ENCODE data around the gene STK38. TPM values are rescaled to one million over a fixed set of nuclear protein-coding genes. Genes with fewer than 3 reads are reported as not detected.

STK38 gene
- total RNA-seq, 4 donors from 2014 or later, result 20.5 to 51.0 (median 40.6) TPM

- 80 to 86% methylated on average over 4 of the region's 4 CpGs for WGBS, 2 donors (ENCODE audit: low coverage in 1 of 2)
- Histone ChIP-seq H3K4me1 (peaks cover 0 to 40% (median 13%) of the 10 kb centered on the region in 3 donors), H3K9me3 (no peaks in the 10 kb centered on the region), H3K4me3 (no peak overlapping the region), H3K27ac (no peak overlapping the region), H3K27me3 (no peaks in the 10 kb centered on the region), H3K36me3 (peaks cover 0 to 54% of the 10 kb centered on the region in 2 donors)
- ATAC-seq, result no peak
- TF ChIP-seq, protein P1, sequence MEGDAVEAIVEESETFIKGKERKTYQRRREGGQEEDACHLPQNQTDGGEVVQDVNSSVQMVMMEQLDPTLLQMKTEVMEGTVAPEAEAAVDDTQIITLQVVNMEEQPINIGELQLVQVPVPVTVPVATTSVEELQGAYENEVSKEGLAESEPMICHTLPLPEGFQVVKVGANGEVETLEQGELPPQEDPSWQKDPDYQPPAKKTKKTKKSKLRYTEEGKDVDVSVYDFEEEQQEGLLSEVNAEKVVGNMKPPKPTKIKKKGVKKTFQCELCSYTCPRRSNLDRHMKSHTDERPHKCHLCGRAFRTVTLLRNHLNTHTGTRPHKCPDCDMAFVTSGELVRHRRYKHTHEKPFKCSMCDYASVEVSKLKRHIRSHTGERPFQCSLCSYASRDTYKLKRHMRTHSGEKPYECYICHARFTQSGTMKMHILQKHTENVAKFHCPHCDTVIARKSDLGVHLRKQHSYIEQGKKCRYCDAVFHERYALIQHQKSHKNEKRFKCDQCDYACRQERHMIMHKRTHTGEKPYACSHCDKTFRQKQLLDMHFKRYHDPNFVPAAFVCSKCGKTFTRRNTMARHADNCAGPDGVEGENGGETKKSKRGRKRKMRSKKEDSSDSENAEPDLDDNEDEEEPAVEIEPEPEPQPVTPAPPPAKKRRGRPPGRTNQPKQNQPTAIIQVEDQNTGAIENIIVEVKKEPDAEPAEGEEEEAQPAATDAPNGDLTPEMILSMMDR (IDR thresholded peaks at IDR 0.05), result no peak
- no peak for TF ChIP-seq POLR2A (IDR thresholded peaks at IDR 0.05)
Observed at GRCh38 chr6:36539814-36540568, 7.3 kb downstream of the STK38 start.

DNA sequence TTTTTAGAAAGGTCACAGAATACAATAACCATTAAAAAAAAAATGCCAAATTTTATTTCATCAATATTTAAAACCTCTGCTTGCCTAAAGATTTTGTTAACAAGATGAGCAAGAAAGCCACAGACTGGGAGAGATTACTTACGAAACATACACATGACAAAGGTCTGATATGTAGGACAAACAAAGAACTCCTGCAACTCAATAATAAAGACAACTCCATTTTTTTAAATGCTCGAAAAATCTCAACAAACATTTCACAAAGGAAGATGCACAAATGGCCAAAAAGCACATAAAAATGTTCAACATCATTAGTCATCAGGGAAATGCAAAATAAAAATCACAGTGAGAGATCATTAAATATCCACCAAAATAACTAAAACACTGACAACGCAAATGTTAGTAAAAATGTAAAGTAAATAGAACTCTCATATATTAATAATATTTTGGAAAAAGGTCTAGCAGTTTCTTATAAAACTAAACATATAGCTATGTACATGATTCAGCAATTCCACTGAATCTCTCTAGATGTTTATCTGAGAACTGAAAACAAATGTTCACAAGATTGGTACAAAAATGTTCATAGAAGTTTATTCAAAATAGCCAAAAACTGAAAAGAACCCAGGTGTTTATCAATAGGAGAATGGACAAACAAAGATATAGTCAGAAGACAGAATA is 10.3 kb downstream of the STK38 start:
- H3K27ac ChIP-seq, result no peak overlapping the region
- H3K9me3 ChIP-seq, result no peaks in the 10 kb centered on the region
- TF ChIP-seq, protein P1 (IDR thresholded peaks at IDR 0.05), result no peak
- TF ChIP-seq POLR2AphosphoS5 (IDR thresholded peaks at IDR 0.05) (no peak), EP300 (IDR thresholded peaks at IDR 0.05) (no peak), POLR2A (IDR thresholded peaks at IDR 0.05) (no peak)
- peaks cover 0 to 20% (median 0%) of the 10 kb centered on the region in 3 donors for H3K4me1 ChIP-seq
- H3K36me3 ChIP-seq, result peaks cover 0 to 56% of the 10 kb centered on the region in 2 donors
- no peak for ATAC-seq
- H3K4me3 ChIP-seq, result no peak overlapping the region
- WGBS, 2 donors (ENCODE audit: low coverage in 1 of 2), result 78 to 86% methylated on average over 3 of the region's 3 CpGs
- no peaks in the 10 kb centered on the region for H3K27me3 ChIP-seq

GRCh38 chr6:36533321-36533720 is 14.0 kb downstream of the STK38 start:
- no peak overlapping the region for H3K4me3 ChIP-seq
- H3K36me3 ChIP-seq, result peaks cover 0 to 54% of the 10 kb centered on the region in 2 donors
- H3K27ac ChIP-seq, result no peak overlapping the region
- TF ChIP-seq EP300 (IDR thresholded peaks at IDR 0.05) (no peak), POLR2AphosphoS5 (IDR thresholded peaks at IDR 0.05) (no peak), POLR2A (IDR thresholded peaks at IDR 0.05) (no peak)
- TF ChIP-seq, protein P1 (IDR thresholded peaks at IDR 0.05), result no peak
- no peak for ATAC-seq
- H3K9me3 ChIP-seq, result no peaks in the 10 kb centered on the region
- H3K4me1 ChIP-seq, result peaks cover 0 to 16% (median 0%) of the 10 kb centered on the region in 3 donors
- WGBS, 2 donors (ENCODE audit: low coverage in 1 of 2), result 11 to 44% methylated on average over 1 of the region's 1 CpG
- no peaks in the 10 kb centered on the region for H3K27me3 ChIP-seq

DNA sequence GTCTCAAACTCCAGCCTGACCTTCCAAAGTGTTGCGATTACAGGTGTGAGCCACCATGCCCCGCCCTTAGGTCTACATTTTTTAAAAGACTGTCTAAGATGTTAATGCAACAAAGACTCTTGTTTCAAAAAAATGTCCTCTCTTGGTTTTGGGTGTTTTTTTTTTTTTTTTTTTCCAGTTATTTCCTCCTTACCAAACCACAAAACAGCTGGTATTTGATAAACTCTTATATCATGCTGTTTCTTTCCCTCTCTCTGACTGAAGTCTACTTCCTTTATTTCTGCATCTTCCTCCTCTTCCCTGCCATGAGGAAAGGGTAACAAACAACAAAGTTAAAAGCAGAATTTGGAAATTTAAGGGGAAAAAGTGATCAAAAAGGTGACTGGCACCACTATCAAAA is 21.2 kb downstream of the STK38 start:
- Histone ChIP-seq H3K4me1 (peaks cover 0 to 19% (median 0%) of the 10 kb centered on the region in 3 donors), H3K4me3 (no peak overlapping the region), H3K9me3 (no peaks in the 10 kb centered on the region), H3K27me3 (no peaks in the 10 kb centered on the region), H3K36me3 (peaks cover 4 to 67% of the 10 kb centered on the region in 2 donors), H3K27ac (no peak overlapping the region)
- WGBS, 2 donors (ENCODE audit: low coverage in 1 of 2), result 100% methylated on average over 2 of the region's 2 CpGs
- no peak for ATAC-seq
- TF ChIP-seq POLR2AphosphoS5 (IDR thresholded peaks at IDR 0.05) (no peak), EP300 (IDR thresholded peaks at IDR 0.05) (no peak), POLR2A (IDR thresholded peaks at IDR 0.05) (no peak)
- TF ChIP-seq, protein P1 (IDR thresholded peaks at IDR 0.05), result no peak

All from gastroesophageal sphincter (tissue), 4 donors.